ENCODE data around the gene NKX1-1.

GRCh38 chr4:1402021-1402515 is 4.2 kb downstream of the NKX1-1 start:
- TF ChIP-seq, protein P1, sequence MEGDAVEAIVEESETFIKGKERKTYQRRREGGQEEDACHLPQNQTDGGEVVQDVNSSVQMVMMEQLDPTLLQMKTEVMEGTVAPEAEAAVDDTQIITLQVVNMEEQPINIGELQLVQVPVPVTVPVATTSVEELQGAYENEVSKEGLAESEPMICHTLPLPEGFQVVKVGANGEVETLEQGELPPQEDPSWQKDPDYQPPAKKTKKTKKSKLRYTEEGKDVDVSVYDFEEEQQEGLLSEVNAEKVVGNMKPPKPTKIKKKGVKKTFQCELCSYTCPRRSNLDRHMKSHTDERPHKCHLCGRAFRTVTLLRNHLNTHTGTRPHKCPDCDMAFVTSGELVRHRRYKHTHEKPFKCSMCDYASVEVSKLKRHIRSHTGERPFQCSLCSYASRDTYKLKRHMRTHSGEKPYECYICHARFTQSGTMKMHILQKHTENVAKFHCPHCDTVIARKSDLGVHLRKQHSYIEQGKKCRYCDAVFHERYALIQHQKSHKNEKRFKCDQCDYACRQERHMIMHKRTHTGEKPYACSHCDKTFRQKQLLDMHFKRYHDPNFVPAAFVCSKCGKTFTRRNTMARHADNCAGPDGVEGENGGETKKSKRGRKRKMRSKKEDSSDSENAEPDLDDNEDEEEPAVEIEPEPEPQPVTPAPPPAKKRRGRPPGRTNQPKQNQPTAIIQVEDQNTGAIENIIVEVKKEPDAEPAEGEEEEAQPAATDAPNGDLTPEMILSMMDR (IDR thresholded peaks at IDR 0.05) = no peak
- no peak for TF ChIP-seq POLR2A (IDR thresholded peaks at IDR 0.05)
